ENCODE results near the gene FFAR4. TPM values are rescaled to one million over a fixed set of nuclear protein-coding genes. Genes with fewer than 3 reads are reported as not detected.

FFAR4 gene
- total and polyA plus RNA-seq, 4 donors: 0.14 to 0.28 (median 0.19) TPM

DNA sequence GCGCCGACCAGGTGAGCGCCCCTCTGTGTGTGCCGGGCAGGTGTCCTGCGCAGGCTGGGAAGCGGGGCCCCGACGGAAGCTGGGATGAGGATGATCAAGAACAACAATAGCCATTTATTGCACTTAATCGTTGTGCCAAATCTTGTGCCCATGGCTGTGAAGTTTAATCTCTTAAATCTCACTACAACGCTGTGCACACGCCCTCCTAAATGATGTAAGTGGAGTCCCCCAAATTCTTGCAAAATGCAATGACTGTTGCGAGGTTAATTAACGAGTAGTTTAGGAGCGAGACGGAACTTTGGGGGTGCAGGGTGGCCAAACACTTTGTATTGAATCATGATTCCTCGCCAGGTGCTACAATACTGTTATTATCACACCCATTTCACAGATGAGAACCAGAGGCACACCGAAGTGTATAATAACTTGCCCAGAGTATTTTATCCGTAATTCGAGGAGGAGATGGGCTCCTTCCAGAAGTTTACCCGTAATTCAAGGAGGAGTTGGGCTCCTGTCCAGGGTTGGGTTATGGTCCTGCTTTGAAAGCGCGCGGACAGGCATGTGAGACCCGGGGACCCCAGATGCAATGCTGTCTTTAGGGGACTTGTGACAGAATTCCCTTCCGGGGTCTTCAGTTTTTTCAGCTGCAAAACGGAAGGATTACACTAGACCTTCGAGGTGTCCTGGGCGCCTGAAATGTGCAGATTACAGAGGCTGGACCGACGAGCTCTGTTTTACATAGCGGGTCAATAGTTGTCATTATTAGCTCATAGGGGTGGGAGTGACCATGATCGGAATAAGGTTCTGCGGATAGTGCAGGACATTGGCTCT lies 1.0 kb downstream of the FFAR4 start:
- DNase-seq (ENCODE audit: low spot score): no peak
- no peak for TF ChIP-seq GABPA (IDR thresholded peaks at IDR 0.05 in 1 of 2, conservative IDR thresholded peaks at IDR 0.05 in 1 of 2)
- no peak for TF ChIP-seq RXRA (IDR thresholded peaks at IDR 0.05)
- TF ChIP-seq SP1 (IDR thresholded peaks at IDR 0.05): no peak
- TF ChIP-seq, protein P1, sequence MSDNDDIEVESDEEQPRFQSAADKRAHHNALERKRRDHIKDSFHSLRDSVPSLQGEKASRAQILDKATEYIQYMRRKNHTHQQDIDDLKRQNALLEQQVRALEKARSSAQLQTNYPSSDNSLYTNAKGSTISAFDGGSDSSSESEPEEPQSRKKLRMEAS (IDR thresholded peaks at IDR 0.05): no peak
- no peak for TF ChIP-seq JUND (IDR thresholded peaks at IDR 0.05)
- TF ChIP-seq HNF4G (IDR thresholded peaks at IDR 0.05): no peak
- no peak for TF ChIP-seq FOXA1 (IDR thresholded peaks at IDR 0.05)
- TF ChIP-seq, protein P2, sequence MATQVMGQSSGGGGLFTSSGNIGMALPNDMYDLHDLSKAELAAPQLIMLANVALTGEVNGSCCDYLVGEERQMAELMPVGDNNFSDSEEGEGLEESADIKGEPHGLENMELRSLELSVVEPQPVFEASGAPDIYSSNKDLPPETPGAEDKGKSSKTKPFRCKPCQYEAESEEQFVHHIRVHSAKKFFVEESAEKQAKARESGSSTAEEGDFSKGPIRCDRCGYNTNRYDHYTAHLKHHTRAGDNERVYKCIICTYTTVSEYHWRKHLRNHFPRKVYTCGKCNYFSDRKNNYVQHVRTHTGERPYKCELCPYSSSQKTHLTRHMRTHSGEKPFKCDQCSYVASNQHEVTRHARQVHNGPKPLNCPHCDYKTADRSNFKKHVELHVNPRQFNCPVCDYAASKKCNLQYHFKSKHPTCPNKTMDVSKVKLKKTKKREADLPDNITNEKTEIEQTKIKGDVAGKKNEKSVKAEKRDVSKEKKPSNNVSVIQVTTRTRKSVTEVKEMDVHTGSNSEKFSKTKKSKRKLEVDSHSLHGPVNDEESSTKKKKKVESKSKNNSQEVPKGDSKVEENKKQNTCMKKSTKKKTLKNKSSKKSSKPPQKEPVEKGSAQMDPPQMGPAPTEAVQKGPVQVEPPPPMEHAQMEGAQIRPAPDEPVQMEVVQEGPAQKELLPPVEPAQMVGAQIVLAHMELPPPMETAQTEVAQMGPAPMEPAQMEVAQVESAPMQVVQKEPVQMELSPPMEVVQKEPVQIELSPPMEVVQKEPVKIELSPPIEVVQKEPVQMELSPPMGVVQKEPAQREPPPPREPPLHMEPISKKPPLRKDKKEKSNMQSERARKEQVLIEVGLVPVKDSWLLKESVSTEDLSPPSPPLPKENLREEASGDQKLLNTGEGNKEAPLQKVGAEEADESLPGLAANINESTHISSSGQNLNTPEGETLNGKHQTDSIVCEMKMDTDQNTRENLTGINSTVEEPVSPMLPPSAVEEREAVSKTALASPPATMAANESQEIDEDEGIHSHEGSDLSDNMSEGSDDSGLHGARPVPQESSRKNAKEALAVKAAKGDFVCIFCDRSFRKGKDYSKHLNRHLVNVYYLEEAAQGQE (IDR thresholded peaks at IDR 0.05): no peak
- no peak for TF ChIP-seq EGR1 (IDR thresholded peaks at IDR 0.05; ENCODE audit: low read depth in 2 of 2)
- TF ChIP-seq FOXA2 (IDR thresholded peaks at IDR 0.05): no peak
- no peak for TF ChIP-seq TAF1 (conservative IDR thresholded peaks at IDR 0.05)
- no peak for TF ChIP-seq RAD21 (IDR thresholded peaks at IDR 0.05)
- no peak for TF ChIP-seq HNF4A (conservative IDR thresholded peaks at IDR 0.05)
- Histone ChIP-seq H3K4me3 (ENCODE audit: low read depth in 1 of 3, low read length in 3 of 3) (peak overlapping the region in 1 of 3 donors; percentile 41), H3K4me1 (ENCODE audit: control insufficient read depth in 4 of 4, insufficient read depth in 4 of 4, low read length in 3 of 4) (peaks cover 13 to 19% (median 15%) of the 10 kb centered on the region in 4 donors), H3K27ac (ENCODE audit: low read depth in 1 of 2, low read length in 2 of 2) (no peak overlapping the region), H3K27me3 (ENCODE audit: control insufficient read depth in 4 of 4, insufficient read depth in 4 of 4, low read length in 3 of 4) (peaks cover 0 to 11% (median 6%) of the 10 kb centered on the region in 4 donors), H3K36me3 (ENCODE audit: control insufficient read depth in 4 of 4, insufficient read depth in 3 of 4, low read depth in 1 of 4, low read length in 3 of 4) (no peaks in the 10 kb centered on the region), H3K9ac (ENCODE audit: low read depth in 1 of 2, low read length in 2 of 2) (no peak overlapping the region), H3K9me3 (ENCODE audit: control insufficient read depth in 4 of 4, low read length in 3 of 4) (no peaks in the 10 kb centered on the region)
- WGBS: 14% methylated on average over 33 of the region's 33 CpGs

DNA sequence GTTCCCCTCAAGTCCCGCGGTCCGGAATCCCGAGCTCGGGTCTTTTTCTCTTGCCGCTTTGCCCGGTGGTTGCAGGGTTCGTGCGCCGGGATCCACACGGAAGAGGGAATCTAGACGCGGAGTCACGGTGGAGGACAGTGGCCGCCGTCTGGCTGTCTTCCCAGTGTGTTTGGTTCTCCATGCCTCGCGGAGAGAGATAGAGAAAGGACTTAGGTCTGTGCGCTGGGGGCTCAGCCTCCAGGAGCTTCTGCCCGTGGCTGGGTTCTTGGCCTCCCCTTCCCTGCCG lies 1.6 kb downstream of the FFAR4 start:
- Histone ChIP-seq H3K4me1 (ENCODE audit: control insufficient read depth in 4 of 4, insufficient read depth in 4 of 4, low read length in 3 of 4) (peaks cover 13 to 19% (median 15%) of the 10 kb centered on the region in 4 donors), H3K9ac (ENCODE audit: low read depth in 1 of 2, low read length in 2 of 2) (no peak overlapping the region), H3K36me3 (ENCODE audit: control insufficient read depth in 4 of 4, insufficient read depth in 3 of 4, low read depth in 1 of 4, low read length in 3 of 4) (no peaks in the 10 kb centered on the region), H3K27me3 (ENCODE audit: control insufficient read depth in 4 of 4, insufficient read depth in 4 of 4, low read length in 3 of 4) (peaks cover 0 to 11% (median 6%) of the 10 kb centered on the region in 4 donors), H3K27ac (ENCODE audit: low read depth in 1 of 2, low read length in 2 of 2) (no peak overlapping the region), H3K4me3 (ENCODE audit: low read depth in 1 of 3, low read length in 3 of 3) (peak overlapping the region in 1 of 3 donors; percentile 26), H3K9me3 (ENCODE audit: control insufficient read depth in 4 of 4, low read length in 3 of 4) (no peaks in the 10 kb centered on the region)
- TF ChIP-seq GABPA (IDR thresholded peaks at IDR 0.05 in 1 of 2, conservative IDR thresholded peaks at IDR 0.05 in 1 of 2): no peak
- TF ChIP-seq, protein P3, sequence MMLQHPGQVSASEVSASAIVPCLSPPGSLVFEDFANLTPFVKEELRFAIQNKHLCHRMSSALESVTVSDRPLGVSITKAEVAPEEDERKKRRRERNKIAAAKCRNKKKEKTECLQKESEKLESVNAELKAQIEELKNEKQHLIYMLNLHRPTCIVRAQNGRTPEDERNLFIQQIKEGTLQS (IDR thresholded peaks at IDR 0.05): no peak
- no peak for TF ChIP-seq FOXA1 (IDR thresholded peaks at IDR 0.05)
- no peak for TF ChIP-seq HNF4A (conservative IDR thresholded peaks at IDR 0.05)
- TF ChIP-seq HNF4G (IDR thresholded peaks at IDR 0.05): no peak
- WGBS: 8% methylated on average over 21 of the region's 21 CpGs
- no peak for DNase-seq (ENCODE audit: low spot score)

GRCh38 chr10:93570383-93570782 lies 3.9 kb downstream of the FFAR4 start:
- H3K4me1 ChIP-seq (ENCODE audit: control insufficient read depth in 4 of 4, insufficient read depth in 4 of 4, low read length in 3 of 4): peaks cover 13 to 19% (median 15%) of the 10 kb centered on the region in 4 donors
- H3K4me3 ChIP-seq (ENCODE audit: low read depth in 1 of 3, low read length in 3 of 3): no peak overlapping the region
- no peak overlapping the region for H3K9ac ChIP-seq (ENCODE audit: low read depth in 1 of 2, low read length in 2 of 2)
- no peaks in the 10 kb centered on the region for H3K9me3 ChIP-seq (ENCODE audit: control insufficient read depth in 4 of 4, low read length in 3 of 4)
- no peak for DNase-seq (ENCODE audit: low spot score)
- no peak for TF ChIP-seq YY1 (IDR thresholded peaks at IDR 0.05)
- TF ChIP-seq TAF1 (conservative IDR thresholded peaks at IDR 0.05): no peak
- no peak for TF ChIP-seq SP1 (IDR thresholded peaks at IDR 0.05)
- 61% methylated on average over 3 of the region's 3 CpGs for WGBS
- peaks cover 0 to 11% (median 6%) of the 10 kb centered on the region in 4 donors for H3K27me3 ChIP-seq (ENCODE audit: control insufficient read depth in 4 of 4, insufficient read depth in 4 of 4, low read length in 3 of 4)
- no peak overlapping the region for H3K27ac ChIP-seq (ENCODE audit: low read depth in 1 of 2, low read length in 2 of 2)
- no peaks in the 10 kb centered on the region for H3K36me3 ChIP-seq (ENCODE audit: control insufficient read depth in 4 of 4, insufficient read depth in 3 of 4, low read depth in 1 of 4, low read length in 3 of 4)

Data from liver (tissue), 9 donors.